DND-41 (cell line): Measurements from ENCODE around the gene MPV17L2.

ENCODE experiments used
- ATAC-seq: fragments of 200-7000 bp; cut with Tn5 transposase; 3 replicates; pipeline ENCODE4 v1.9.1; 2021; ENCODE audit warnings: low read depth; ENCODE audit not compliant: insufficient read depth
- DNase-seq: peaks from one replicate; pipeline ENCODE4 v3.0.0-alpha.2; 2020
- H2AFZ ChIP-seq: 2 replicates; pipeline ENCODE4 v1.6.0; 2012; ENCODE audit warnings: low read depth, low read length
- H3K27ac ChIP-seq: 2 replicates; pipeline ENCODE4 v1.5.1; 2012; ENCODE audit warnings: low read length, inconsistent platforms
- H3K27me3 ChIP-seq: fragments of 200-600 bp; sonication (generic); 2 replicates; pipeline ENCODE4 v1.6.0; 2012; ENCODE audit warnings: low read length, mild to moderate bottlenecking, inconsistent platforms; ENCODE audit not compliant: insufficient read depth, poor library complexity
- H3K36me3 ChIP-seq: 2 replicates; pipeline ENCODE4 v1.5.1; 2012; ENCODE audit warnings: low read length, inconsistent platforms; ENCODE audit not compliant: insufficient read depth
- H3K4me1 ChIP-seq: 2 replicates; pipeline ENCODE4 v1.5.1; 2012; ENCODE audit warnings: mild to moderate bottlenecking, low read length; ENCODE audit not compliant: insufficient read depth
- H3K4me2 ChIP-seq: 2 replicates; pipeline ENCODE4 v1.6.0; 2012; ENCODE audit warnings: mild to moderate bottlenecking, moderate library complexity, low read length, inconsistent platforms; ENCODE audit not compliant: insufficient read depth
- H3K4me3 ChIP-seq, 2 experiments: fragments of 200-600 bp in 1 of 2; shearing (Covaris generic) in 1 of 2; 2 replicates each; pipeline ENCODE4 v1.5.1; 2012 to 2016; ENCODE audit warnings: inconsistent platforms in 2 of 2, low read length in 2 of 2, mild to moderate bottlenecking in 2 of 2, low read depth in 1 of 2, moderate library complexity in 1 of 2
- H3K79me2 ChIP-seq: 2 replicates; pipeline ENCODE4 v1.6.0; 2012; ENCODE audit warnings: low read length, inconsistent platforms; ENCODE audit not compliant: insufficient read depth
- H3K9ac ChIP-seq: 2 replicates; pipeline ENCODE4 v1.6.0; 2012; ENCODE audit warnings: low read depth, mild to moderate bottlenecking, inconsistent platforms, low read length, moderate library complexity
- H3K9me3 ChIP-seq: 2 replicates; pipeline ENCODE4 v1.5.1; 2012; ENCODE audit warnings: low read length, moderate library complexity, mild to moderate bottlenecking, inconsistent platforms; ENCODE audit not compliant: insufficient read depth, severe bottlenecking
- H4K20me1 ChIP-seq: 2 replicates; pipeline ENCODE4 v1.6.0; 2012; ENCODE audit warnings: low read length; ENCODE audit not compliant: insufficient read depth
- CTCF ChIP-seq: IDR thresholded peaks from 2 replicates; pipeline ENCODE4 v1.5.1; 2012; ENCODE audit warnings: borderline replicate concordance, low read length, moderate library complexity, mild to moderate bottlenecking; ENCODE audit not compliant: poor library complexity, severe bottlenecking; ENCODE audit errors: extremely low read depth
- EZH2 ChIP-seq: IDR thresholded peaks from 3 replicates; pipeline ENCODE4 v1.6.1; 2012; ENCODE audit warnings: borderline replicate concordance, low read depth, mild to moderate bottlenecking, moderate library complexity, low read length, inconsistent platforms; ENCODE audit not compliant: severe bottlenecking

MPV17L2 gene

GRCh38 chr19:18176367-18177310 lies 16.4 kb upstream of the MPV17L2 start:
- Histone ChIP-seq H3K27me3 (peaks cover 22% of the 10 kb centered on the region), H3K9me3 (no peaks in the 10 kb centered on the region), H4K20me1 (no peaks in the 10 kb centered on the region; the same call in 1 of the 2 replicates), H3K4me1 (peaks cover 17% of the 10 kb centered on the region), H2AFZ (no peak overlapping the region), H3K9ac (no peak overlapping the region), H3K4me2 (no peak overlapping the region), H3K27ac (no peak overlapping the region), H3K79me2 (no peaks in the 10 kb centered on the region), H3K36me3 (no peaks in the 10 kb centered on the region), H3K4me3 (no peak overlapping the region)
- TF ChIP-seq CTCF (no peak), EZH2 (no peak)
- no peak for DNase-seq
- no peak for ATAC-seq

GRCh38 chr19:18179957-18180356 lies 13.1 kb upstream of the MPV17L2 start:
- Histone ChIP-seq H3K9ac (no peak overlapping the region), H4K20me1 (no peaks in the 10 kb centered on the region; the same call in 1 of the 2 replicates), H3K4me2 (no peak overlapping the region), H3K4me1 (no peaks in the 10 kb centered on the region), H3K4me3 (no peak overlapping the region), H2AFZ (no peak overlapping the region), H3K79me2 (no peaks in the 10 kb centered on the region), H3K27me3 (peaks cover 6% of the 10 kb centered on the region), H3K9me3 (no peaks in the 10 kb centered on the region), H3K27ac (no peak overlapping the region), H3K36me3 (no peaks in the 10 kb centered on the region)
- no peak for ATAC-seq
- no peak for DNase-seq
- TF ChIP-seq CTCF (no peak), EZH2 (no peak)

- Histone ChIP-seq H3K4me1 (no peaks in the 10 kb centered on the region), H3K4me2 (no peak overlapping the region), H3K9me3 (no peaks in the 10 kb centered on the region), H3K79me2 (no peaks in the 10 kb centered on the region), H3K27ac (no peak overlapping the region), H4K20me1 (no peaks in the 10 kb centered on the region), H3K36me3 (no peaks in the 10 kb centered on the region), H3K9ac (no peak overlapping the region), H3K27me3 (no peaks in the 10 kb centered on the region), H2AFZ (no peak overlapping the region), H3K4me3 (no peak overlapping the region)
- ATAC-seq (no peak), DNase-seq (no peak)
- no peak for TF ChIP-seq EZH2
- TF ChIP-seq CTCF = no peak
These were observed 9.5 kb upstream of the MPV17L2 start for GRCh38 chr19:18183529-18183928.

- Histone ChIP-seq H2AFZ (no peak overlapping the region), H4K20me1 (no peaks in the 10 kb centered on the region), H3K36me3 (no peaks in the 10 kb centered on the region), H3K27ac (no peak overlapping the region), H3K27me3 (no peaks in the 10 kb centered on the region), H3K79me2 (no peaks in the 10 kb centered on the region), H3K4me3 (no peak overlapping the region), H3K4me2 (no peak overlapping the region), H3K9me3 (no peaks in the 10 kb centered on the region), H3K4me1 (no peaks in the 10 kb centered on the region), H3K9ac (no peak overlapping the region)
- no peak for TF ChIP-seq EZH2
- no peak for TF ChIP-seq CTCF
- DNase-seq (no peak), ATAC-seq (no peak)
These were observed 7.5 kb upstream of the MPV17L2 start for GRCh38 chr19:18185538-18185937.
